Stromal cell of bone marrow (primary cell): Measurements from ENCODE around the gene TBC1D17.
"Not testable (repeated sequence)": the region's sequence is repeated elsewhere in the genome, so short reads cannot be mapped to it uniquely, and the experiment has no call there.

ENCODE experiments used
- DNase-seq: peaks from one replicate; pipeline ENCODE4 v3.0.0-alpha.2; 2012; ENCODE audit warnings: low read depth

TBC1D17 gene

GRCh38 chr19:49921871-49922795, 44.6 kb downstream of the TBC1D17 start:
- DNase-seq, result peak; percentile 66

DNA sequence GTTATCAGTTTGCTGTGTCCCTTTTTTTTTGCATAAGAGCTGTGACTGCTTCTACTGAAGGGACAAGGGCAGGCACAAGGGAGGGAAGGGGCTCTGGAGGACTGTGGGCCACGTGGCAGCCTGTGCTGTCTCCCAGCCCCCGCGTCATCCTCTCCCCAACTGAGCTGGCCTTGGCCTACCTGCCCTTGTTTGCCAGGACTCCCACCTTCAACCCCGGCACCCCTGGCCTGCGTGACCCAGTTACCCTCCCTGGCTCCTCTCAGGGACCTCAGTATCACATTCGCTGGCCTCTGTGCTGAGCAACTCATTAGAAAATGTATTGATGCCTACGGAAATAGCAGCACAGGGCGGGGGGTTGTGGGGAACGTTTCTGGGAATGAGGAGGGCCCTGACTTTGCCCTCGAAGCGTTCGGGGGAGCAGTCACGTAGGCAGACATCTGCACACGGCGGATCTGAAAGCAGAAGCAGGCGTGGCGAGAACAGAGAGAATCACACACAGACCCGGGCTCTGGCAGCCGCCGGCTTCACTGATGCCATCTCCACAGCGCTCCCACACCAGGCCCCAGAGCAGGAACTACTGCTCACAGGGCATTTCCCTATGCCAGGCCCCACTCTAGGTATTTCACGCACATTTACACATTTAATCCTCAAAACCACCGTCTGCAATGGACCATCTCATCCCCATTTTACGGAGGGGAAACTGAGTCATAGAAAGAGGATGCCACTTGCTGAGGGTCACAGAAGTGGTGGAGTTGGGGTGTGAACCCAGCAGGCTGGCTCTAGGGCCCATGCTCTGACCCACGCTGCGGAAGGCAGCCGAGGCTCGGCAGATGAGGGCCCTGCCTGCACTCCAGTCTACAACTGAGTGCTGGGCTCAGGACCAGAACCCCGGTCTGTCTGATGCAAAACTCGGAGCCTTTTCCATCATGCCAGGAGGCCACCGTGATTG, 45.8 kb downstream of the TBC1D17 start:
- DNase-seq, result no peak

DNA sequence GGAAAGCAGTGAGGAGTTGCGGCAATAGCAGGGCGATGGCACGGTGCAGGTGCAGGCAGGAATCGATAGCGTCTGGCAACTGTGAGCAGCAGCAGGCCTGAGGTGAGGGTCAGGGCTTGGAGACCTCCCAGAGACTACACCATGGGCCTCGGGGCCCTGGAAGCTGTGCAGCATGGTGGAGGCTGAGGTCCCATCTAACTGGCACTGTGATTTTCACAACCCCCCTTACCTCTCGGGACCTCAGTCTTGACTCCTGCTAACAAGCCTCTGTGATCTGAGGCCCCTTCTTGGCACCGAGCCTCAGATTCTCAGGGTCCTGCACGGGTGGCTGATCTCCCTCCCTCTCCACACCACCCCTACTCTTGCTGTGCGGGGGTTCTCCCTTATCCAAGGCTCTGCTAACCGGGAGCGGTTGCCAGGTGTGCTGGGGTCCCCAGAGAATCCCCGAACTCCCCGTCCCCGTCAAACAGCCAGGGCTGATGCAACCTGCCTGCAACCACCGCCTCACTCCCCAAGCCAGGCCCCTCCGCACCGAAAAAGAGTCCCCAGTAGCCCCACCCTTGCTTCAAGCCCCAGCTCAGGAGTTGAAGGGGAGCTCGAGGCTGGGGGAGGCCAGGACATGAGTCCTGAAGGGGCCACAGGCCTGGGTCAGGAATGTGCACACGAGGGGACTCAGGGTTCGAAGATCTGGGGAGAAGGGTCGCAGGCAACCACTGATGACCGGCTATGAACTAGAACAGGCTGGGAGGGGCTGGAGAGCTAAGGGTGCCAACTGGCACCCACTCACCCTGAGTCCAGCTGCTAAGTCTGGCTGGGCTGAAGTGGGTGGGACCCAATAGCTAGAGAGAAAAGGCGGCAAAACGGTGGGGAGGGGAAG, 46.7 kb downstream of the TBC1D17 start:
- no peak for DNase-seq

- DNase-seq, result not testable (repeated sequence)
Measured at GRCh38 chr19:49924881-49925210, 47.3 kb downstream of the TBC1D17 start.

GRCh38 chr19:49925486-49925885, 48.0 kb downstream of the TBC1D17 start:
- DNase-seq, result no peak

- no peak for DNase-seq
Measured at GRCh38 chr19:49926515-49926914, 49.0 kb downstream of the TBC1D17 start.

DNA sequence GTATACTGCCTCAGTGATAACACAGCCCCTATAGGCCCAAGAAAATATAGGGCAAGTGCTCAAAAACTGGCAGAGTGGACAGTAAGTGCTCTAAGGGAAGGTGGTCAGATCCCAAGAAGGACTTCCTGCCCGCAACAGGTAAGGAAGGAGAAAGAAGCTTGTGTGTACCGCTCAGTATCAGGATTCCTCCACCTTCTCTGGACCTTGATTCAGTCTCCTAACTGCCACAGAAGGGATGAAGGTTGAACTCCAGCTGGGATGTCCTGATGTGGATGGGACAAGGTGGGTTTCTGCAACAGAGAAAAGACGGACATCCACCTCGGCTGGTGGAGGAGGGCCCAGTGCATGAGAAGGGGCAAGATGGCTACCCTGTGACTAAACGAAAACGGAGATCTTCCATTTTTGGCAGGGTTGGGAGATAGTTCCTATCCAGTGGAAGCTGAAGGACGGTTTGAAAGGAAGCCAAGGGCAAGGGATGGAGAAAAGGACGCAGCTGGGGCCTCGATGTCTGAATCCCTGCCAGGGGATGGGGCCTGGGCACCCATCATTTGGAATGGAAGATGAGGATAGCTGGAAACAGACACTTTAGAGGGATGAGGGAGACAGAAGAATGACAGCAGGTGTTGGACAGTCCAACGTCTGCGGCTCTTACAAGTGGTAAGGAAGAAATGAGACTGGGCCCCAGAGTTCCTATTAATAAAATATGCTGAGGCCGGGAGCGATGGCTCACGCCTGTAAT, 50.2 kb downstream of the TBC1D17 start:
- DNase-seq, result no peak

DNA sequence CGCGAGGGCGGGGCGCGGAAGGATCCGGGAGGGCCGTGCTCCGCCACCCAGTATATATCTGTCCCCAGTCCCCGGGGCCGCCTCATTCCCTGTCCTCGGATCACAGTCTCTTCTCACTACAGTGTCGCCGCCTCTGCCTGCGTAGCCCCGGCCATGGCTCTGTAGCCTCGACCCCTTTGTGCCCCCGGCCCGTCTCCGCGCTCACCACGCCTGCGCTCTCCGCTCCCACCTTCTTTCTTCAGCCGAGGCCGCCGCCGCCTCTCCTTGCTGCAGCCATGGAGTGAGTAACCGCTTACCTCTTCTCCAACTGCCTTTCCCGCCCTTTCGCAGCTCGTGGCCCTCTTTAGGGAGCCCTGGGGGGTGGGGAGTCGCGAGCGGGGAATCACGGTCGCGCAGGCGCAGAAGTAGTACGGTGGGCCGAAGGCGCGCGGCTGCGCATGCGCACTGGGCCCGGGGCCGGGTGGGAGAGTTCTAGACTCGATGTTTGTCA, 51.7 kb downstream of the TBC1D17 start, which contains the start of the genes ATF5 and NUP62:
ATF5 (plus strand) TSS at position 85 of the 490 bp plus-strand sequence. CDS start 1,646 bp downstream, outside the sequence.
NUP62 (minus strand) TSS at position 384 of the 490 bp plus-strand sequence. CDS start 19,697 bp downstream, outside the sequence.
- peak; percentile 72 for DNase-seq

DNA sequence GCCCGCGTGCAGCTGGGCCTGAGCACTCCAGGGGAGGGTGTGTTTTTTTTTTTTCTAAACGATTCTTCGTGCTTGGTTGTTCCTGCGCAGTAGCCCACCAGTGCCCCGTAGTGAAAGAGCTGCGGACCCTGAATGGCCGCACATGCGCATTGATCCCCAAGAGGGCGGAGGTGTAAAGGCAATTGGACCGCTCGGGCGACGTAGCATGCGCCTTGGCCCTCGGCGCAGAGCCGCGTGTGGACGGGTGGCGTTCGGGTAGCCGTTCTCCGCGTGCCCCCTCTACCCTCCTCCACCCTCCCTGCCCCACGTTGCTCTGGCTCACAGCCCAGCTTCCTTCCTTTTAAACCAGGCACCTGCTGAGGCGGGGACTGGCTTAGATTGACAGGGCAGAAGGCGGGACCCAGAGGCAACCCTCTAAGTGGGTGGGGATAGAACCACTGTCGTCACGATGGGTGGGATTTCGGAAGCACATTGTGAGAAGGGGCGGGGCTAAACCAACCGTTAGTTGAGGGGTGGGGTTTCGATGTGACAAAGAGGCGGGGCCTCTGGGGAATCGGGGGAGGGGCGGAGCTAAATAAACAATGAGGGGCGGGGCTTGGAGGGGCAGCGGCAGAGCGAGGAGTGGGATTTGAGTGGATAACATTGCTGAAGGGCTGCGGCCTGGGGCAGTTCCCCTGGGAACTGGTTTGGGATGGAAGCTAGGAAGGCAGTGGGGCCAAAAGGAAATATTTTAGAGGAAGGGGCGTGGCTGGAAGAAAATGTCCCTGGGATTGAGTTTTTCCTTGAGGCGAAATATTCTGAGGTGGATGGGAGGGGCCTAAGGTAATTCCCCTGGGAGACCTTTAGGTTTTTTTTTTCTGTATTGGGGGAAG, 52.3 kb downstream of the TBC1D17 start:
- peak; percentile 88 for DNase-seq

GRCh38 chr19:49930483-49931011, 53.0 kb downstream of the TBC1D17 start:
- DNase-seq, result no peak

DNA sequence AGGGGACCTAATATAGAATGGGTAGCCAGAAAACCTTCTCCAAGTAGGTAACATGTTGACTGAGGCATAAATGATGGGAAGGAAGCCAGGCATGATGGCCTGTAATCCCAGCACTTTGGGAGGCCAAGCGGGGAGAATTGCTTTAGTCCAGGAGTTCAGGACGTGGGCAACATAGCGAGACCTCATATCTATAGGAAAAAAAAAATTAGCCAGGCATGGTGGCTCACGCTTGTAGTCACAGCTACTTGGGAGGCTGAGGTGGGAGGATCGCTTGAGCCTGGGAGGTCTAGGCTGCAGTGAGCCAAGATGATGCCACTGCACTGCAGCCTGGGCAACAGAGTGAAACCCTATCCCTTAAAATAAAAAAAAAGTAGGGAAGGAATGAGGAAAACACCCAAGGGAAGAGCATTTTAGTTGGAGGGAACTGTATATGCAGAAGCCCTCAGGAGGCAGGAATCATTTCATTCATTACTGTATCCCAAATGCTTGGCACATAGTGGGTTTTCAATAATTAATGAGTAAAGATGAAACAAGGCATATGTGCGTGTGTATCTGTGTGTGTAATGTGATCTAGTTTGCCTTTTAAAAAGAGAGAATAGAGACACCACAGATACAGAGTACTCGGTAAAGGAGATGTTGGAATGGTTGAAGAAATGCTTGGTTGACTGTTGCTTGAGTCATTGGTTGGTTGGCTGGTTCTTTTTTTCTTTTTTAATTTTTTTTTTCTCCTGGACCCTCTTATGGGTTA, 54.0 kb downstream of the TBC1D17 start:
- DNase-seq, result no peak

GRCh38 chr19:49932041-49932451, 54.5 kb downstream of the TBC1D17 start:
- DNase-seq, result no peak

GRCh38 chr19:49932731-49933131, 55.2 kb downstream of the TBC1D17 start:
- no peak for DNase-seq

DNA sequence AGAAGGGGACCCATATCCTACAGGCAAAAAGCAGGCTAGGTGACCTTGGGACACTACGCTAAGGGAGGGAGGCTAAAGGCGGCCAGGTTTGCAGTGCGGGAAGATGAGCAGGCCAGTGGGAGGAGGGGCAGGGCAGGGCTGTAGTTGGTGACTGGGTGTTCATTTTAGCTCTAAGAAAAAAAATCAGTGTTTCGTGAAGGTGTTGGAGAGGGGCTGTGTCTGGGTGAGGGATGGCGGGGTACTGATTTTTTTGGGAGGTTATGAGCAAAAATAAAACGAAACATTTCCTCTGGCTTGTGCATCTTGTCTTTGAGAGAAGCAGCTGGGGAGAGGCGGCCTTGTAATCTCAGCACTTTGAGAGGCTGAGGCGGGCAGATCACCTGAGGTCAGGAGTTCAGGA, 56.1 kb downstream of the TBC1D17 start:
- DNase-seq, result no peak

GRCh38 chr19:49936549-49936948, 59.0 kb downstream of the TBC1D17 start:
- no peak for DNase-seq

DNA sequence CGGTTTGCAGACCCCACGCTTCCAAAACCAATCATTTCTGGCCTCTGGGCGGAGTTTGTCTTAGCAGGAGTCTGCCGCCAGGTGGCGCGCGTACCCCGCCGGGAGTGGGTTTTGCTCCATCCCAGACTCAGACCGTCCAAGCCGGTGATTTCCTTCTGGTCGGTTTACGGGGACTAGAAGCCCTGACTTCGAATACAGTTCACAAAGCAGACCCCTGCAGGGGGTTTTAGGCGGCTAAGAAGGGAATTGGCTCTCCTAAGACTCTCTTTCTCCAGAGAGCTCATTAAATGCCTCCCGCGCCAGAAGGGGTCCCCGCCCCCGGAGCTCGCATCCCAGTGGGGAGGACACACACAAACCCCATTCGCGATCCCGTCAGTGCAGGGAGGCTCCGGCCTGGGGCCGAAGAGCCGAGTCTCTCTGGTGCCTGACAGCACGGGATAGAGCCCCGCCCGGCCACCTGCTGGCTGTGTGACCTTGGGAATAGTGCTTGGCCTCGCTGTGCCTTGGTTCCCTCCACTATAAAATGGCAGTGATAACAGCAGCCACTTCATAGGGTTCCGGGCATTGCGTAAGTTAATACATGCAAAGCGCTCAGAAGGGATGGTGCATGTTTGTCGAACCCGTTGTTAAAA, 60.4 kb downstream of the TBC1D17 start:
- peak; percentile 35 for DNase-seq
